H1 (cell line): ENCODE results near the gene NDUFB2. TPM values are rescaled to one million over a fixed set of nuclear protein-coding genes. Genes with fewer than 3 reads are reported as not detected.

ENCODE experiments used
- CTCF ChIA-PET: fragments of 300-600 bp; sonication (Branson Sonifier 250); formaldehyde crosslinking; loops from one replicate; lab custom pipeline; 2021; ENCODE audit not compliant: partially characterized antibody; lab: Charles Lee
- POLR2A ChIA-PET: fragments of 300-600 bp; sonication (Branson Sonifier 250); formaldehyde crosslinking; loops from one replicate; lab custom pipeline; 2021; ENCODE audit warnings: inconsistent platforms; ENCODE audit not compliant: partially characterized antibody; lab: Charles Lee
- DNase-seq, 2 experiments: peaks; one replicate each; pipeline versions ENCODE4 v3.0.0 to v3.0.0-alpha.2; 2010 to 2022; ENCODE audit warnings: low spot score in 2 of 2, low read depth in 1 of 2, mixed read lengths in 1 of 2
- FAIRE-seq: peaks from 2 replicates; lab custom pipeline; 2011; peaks lifted over from hg19 to GRCh38; lab: Jason Lieb, UNC
- H2AFZ ChIP-seq: 2 replicates; pipeline ENCODE4 v1.8.1; 2012; ENCODE audit warnings: low read length, inconsistent platforms
- H2AK5ac ChIP-seq: 2 replicates; pipeline ENCODE4 v1.6.1; 2013; ENCODE audit warnings: low read depth, low read length
- H2BK120ac ChIP-seq: replicated peaks from 2 replicates; pipeline ENCODE3; 2013; ENCODE audit warnings: low read depth, low read length, inconsistent platforms
- H2BK12ac ChIP-seq: 2 replicates; pipeline ENCODE4 v1.6.1; 2013; ENCODE audit warnings: low read depth, low read length
- H2BK15ac ChIP-seq: 2 replicates; pipeline ENCODE4 v1.6.1; 2013; ENCODE audit warnings: low read length
- H2BK20ac ChIP-seq: 2 replicates; pipeline ENCODE4 v1.6.1; 2013; ENCODE audit warnings: low read length
- H2BK5ac ChIP-seq: 2 replicates; pipeline ENCODE4 v1.6.1; 2013; ENCODE audit warnings: low read depth, low read length
- H3K14ac ChIP-seq: 2 replicates; pipeline ENCODE4 v1.6.1; 2013; ENCODE audit warnings: inconsistent platforms; ENCODE audit not compliant: insufficient read length
- H3K18ac ChIP-seq: 2 replicates; pipeline ENCODE4 v1.6.1; 2013; ENCODE audit warnings: low read length; ENCODE audit errors: extremely low read depth
- H3K23ac ChIP-seq: 2 replicates; pipeline ENCODE4 v1.6.1; 2013; ENCODE audit warnings: inconsistent platforms; ENCODE audit not compliant: insufficient read length
- H3K23me2 ChIP-seq: 2 replicates; pipeline ENCODE4 v1.6.1; 2013; ENCODE audit warnings: low read depth, low read length
- H3K27ac ChIP-seq: 2 replicates; pipeline ENCODE4 v1.6.1; 2011; ENCODE audit warnings: low read depth, low read length, inconsistent platforms
- H3K27me3 ChIP-seq, 4 experiments: replicated peaks in 1 of 4; 1 replicate in 1 of 4; 2 replicates in 3 of 4; pipeline versions ENCODE4 v1.6.1 to v1.8.1; 2011 to 2013; ENCODE audit warnings: low read length in 3 of 4, mild to moderate bottlenecking in 3 of 4, inconsistent platforms in 2 of 4, mixed read lengths in 2 of 4, moderate library complexity in 1 of 4; ENCODE audit not compliant: control insufficient read depth in 3 of 4, insufficient read depth in 3 of 4; ENCODE audit errors: extremely low read depth in 1 of 4
- H3K36me3 ChIP-seq, 4 experiments: 2 replicates each; pipeline versions ENCODE4 v1.6.1 to v1.8.1; 2011 to 2013; ENCODE audit warnings: mild to moderate bottlenecking in 4 of 4, low read length in 3 of 4, moderate library complexity in 2 of 4, control low read depth in 1 of 4, inconsistent platforms in 1 of 4; ENCODE audit not compliant: insufficient read depth in 4 of 4, control insufficient read depth in 2 of 4
- H3K4ac ChIP-seq: replicated peaks from 2 replicates; pipeline ENCODE3; 2013; ENCODE audit warnings: low read length, low read depth, mixed read lengths, inconsistent platforms; ENCODE audit not compliant: insufficient read length
- H3K4me1 ChIP-seq, 4 experiments: replicated peaks in 1 of 4; 1 replicate in 1 of 4; 2 replicates in 3 of 4; pipeline versions ENCODE4 v1.6.1 to v1.8.1; 2011 to 2013; ENCODE audit warnings: low read length in 3 of 4, inconsistent platforms in 2 of 4, mixed read lengths in 1 of 4; ENCODE audit not compliant: insufficient read depth in 4 of 4, control insufficient read depth in 3 of 4
- H3K4me2 ChIP-seq, 2 experiments: 2 replicates each; pipeline versions ENCODE4 v1.6.1 to v1.8.1; 2011 to 2013; ENCODE audit warnings: low read depth in 2 of 2, low read length in 2 of 2, control low read depth in 1 of 2, inconsistent platforms in 1 of 2, mild to moderate bottlenecking in 1 of 2; ENCODE audit not compliant: insufficient read depth in 1 of 2
- H3K4me3 ChIP-seq, 4 experiments: fragments of 200-600, 300-600 bp in 1 of 4; sonication (generic), shearing (Covaris generic), sonication (Bioruptor Twin) in 1 of 4; 2 replicates each; pipeline versions ENCODE4 v1.5.1 to v1.8.1; 2011 to 2016; ENCODE audit warnings: low read length in 4 of 4, low read depth in 3 of 4, control low read depth in 2 of 4, inconsistent platforms in 2 of 4, mild to moderate bottlenecking in 2 of 4, mixed read lengths in 1 of 4, moderate library complexity in 1 of 4; ENCODE audit not compliant: insufficient read depth in 2 of 4; ENCODE audit errors: extremely low read depth in 1 of 4
- H3K56ac ChIP-seq: replicated peaks from 2 replicates; pipeline ENCODE3; 2013; ENCODE audit warnings: low read depth, mild to moderate bottlenecking, mixed read lengths, low read length, inconsistent platforms; ENCODE audit not compliant: insufficient read length
- H3K79me1 ChIP-seq: 2 replicates; pipeline ENCODE4 v1.6.1; 2013; ENCODE audit warnings: low read depth, low read length, control low read depth
- H3K79me2 ChIP-seq, 2 experiments: 2 replicates each; pipeline versions ENCODE4 v1.6.1 to v1.8.1; 2012 to 2013; ENCODE audit warnings: low read length in 2 of 2, mild to moderate bottlenecking in 2 of 2, inconsistent platforms in 1 of 2; ENCODE audit not compliant: insufficient read depth in 2 of 2, control insufficient read depth in 1 of 2
- H3K9ac ChIP-seq, 4 experiments: replicated peaks in 1 of 4; 1 replicate in 1 of 4; 2 replicates in 3 of 4; pipeline versions ENCODE4 v1.6.1 to v1.8.1; 2011 to 2013; ENCODE audit warnings: low read depth in 3 of 4, low read length in 3 of 4, control low read depth in 2 of 4, mild to moderate bottlenecking in 2 of 4, moderate library complexity in 2 of 4, inconsistent platforms in 1 of 4; ENCODE audit errors: extremely low read depth in 1 of 4
- H3K9me3 ChIP-seq, 2 experiments: 2 replicates each; pipeline versions ENCODE4 v1.6.1 to v1.8.1; 2012 to 2013; ENCODE audit warnings: mild to moderate bottlenecking in 2 of 2, moderate library complexity in 2 of 2, control low read depth in 1 of 2, inconsistent platforms in 1 of 2, low read depth in 1 of 2, low read length in 1 of 2, mixed read lengths in 1 of 2; ENCODE audit not compliant: insufficient read depth in 2 of 2
- H4K20me1 ChIP-seq, 2 experiments: replicated peaks in 1 of 2; 2 replicates each; pipeline versions ENCODE3 to v1.8.1; 2011 to 2013; ENCODE audit warnings: inconsistent platforms in 2 of 2, low read length in 2 of 2, mild to moderate bottlenecking in 1 of 2; ENCODE audit not compliant: insufficient read depth in 2 of 2, control insufficient read depth in 1 of 2
- H4K5ac ChIP-seq: 2 replicates; pipeline ENCODE4 v1.6.1; 2013; ENCODE audit warnings: low read length, low read depth, mixed read lengths, inconsistent platforms; ENCODE audit not compliant: insufficient read length
- H4K8ac ChIP-seq: 2 replicates; pipeline ENCODE4 v1.8.0; 2013; ENCODE audit warnings: mild to moderate bottlenecking, moderate library complexity, low read length, inconsistent platforms; ENCODE audit not compliant: insufficient read depth; ENCODE audit errors: extremely low read depth
- H4K91ac ChIP-seq: replicated peaks from 2 replicates; pipeline ENCODE3; 2013; ENCODE audit warnings: low read length, mixed read lengths, inconsistent platforms; ENCODE audit not compliant: insufficient read length
- ASH2L ChIP-seq: fragments of 200-600, 300-600 bp; sonication (generic); IDR thresholded peaks from one replicate; pipeline ENCODE4 v1.7.1; 2017; ENCODE audit warnings: low read length
- BCL11A ChIP-seq, 2 experiments: IDR thresholded peaks; one replicate each; pipeline ENCODE4 v1.6.1; 2011; ENCODE audit warnings: low read depth in 2 of 2, low read length in 2 of 2, mild to moderate bottlenecking in 2 of 2
- CBX5 ChIP-seq: fragments of 300-800, 300-1000 bp; sonication (generic); IDR thresholded peaks from 2 replicates; pipeline ENCODE4 v1.7.1; 2016; ENCODE audit warnings: antibody characterized with exemption, low read length, low read depth
- CBX8 ChIP-seq: fragments of 300-800, 300-1000 bp; sonication (generic); IDR thresholded peaks from 2 replicates; pipeline ENCODE4 v1.7.1; 2016; ENCODE audit warnings: low read depth, low read length, borderline replicate concordance
- CREB1 ChIP-seq: IDR thresholded peaks from 2 replicates; pipeline ENCODE4 v1.6.1; 2012; ENCODE audit warnings: inconsistent platforms
- PHF8 ChIP-seq: fragments of 200-600 bp; sonication (generic); conservative IDR thresholded peaks from 2 replicates; pipeline ENCODE4 v1.7.1; 2012; ENCODE audit warnings: low read depth, mild to moderate bottlenecking, inconsistent platforms, low read length, moderate library complexity
- RAD21 ChIP-seq, 2 experiments: IDR thresholded peaks in 1 of 2; conservative IDR thresholded peaks in 1 of 2; 2 replicates each; pipeline ENCODE4 v1.6.1; 2011; ENCODE audit warnings: low read depth in 2 of 2, low read length in 2 of 2, improper control_type of control experiment in 1 of 2, inconsistent platforms in 1 of 2, mild to moderate bottlenecking in 1 of 2, moderate library complexity in 1 of 2
- SAP30 ChIP-seq: fragments of 300-600 bp; sonication (generic); IDR thresholded peaks from 2 replicates; pipeline ENCODE4 v1.7.1; 2012; ENCODE audit warnings: low read length, moderate library complexity, mild to moderate bottlenecking, inconsistent platforms; ENCODE audit not compliant: insufficient read depth, insufficient replicate concordance
- SIX5 ChIP-seq: IDR thresholded peaks from 2 replicates; pipeline ENCODE4 v1.6.1; 2011; ENCODE audit warnings: mild to moderate bottlenecking, low read depth, low read length
- WGBS, 2 experiments: shearing (Covaris generic) in 1 of 2; methylation state at CpG; one replicate each; pipeline versions ENCODE4 v1.1.6 to v1.1.7; 2013 to 2015; ENCODE audit warnings: low lambda C conversion rate in 2 of 2, mixed read lengths in 2 of 2, inconsistent platforms in 1 of 2, low coverage in 1 of 2, missing lambda C conversion rate in 1 of 2; ENCODE audit not compliant: insufficient replicate concordance in 2 of 2, insufficient coverage in 1 of 2, insufficient read length in 1 of 2; ENCODE audit errors: extremely low coverage in 1 of 2, missing lambda C conversion rate in 1 of 2; 5-methylcytosine and 5-hydroxymethylcytosine counted together
- polyA plus RNA-seq, 7 experiments: library from polyadenylated mRNA; depleted of rRNA in 3 of 7; stranded (reverse) in 5 of 7; unstranded in 2 of 7; fragments of >200 nt in 5 of 7; fragments of 200-250 nt in 2 of 7; gene quantifications; 1 replicate in 5 of 7; 2 replicates in 1 of 7; 4 replicates in 1 of 7; pipeline versions ENCODE4 v1.2.1 to v1.2.3, GENCODE V29; 2011 to 2013; ENCODE audit warnings: missing spikeins in 2 of 7, mixed read lengths in 2 of 7
- total RNA-seq: library from RNA; stranded (reverse); fragmentation: NEBNext Ultra II Directional; extraction: Animal tissue kit (Norgen Biotek cat#: 25700); gene quantifications from 2 replicates; pipeline ENCODE4 v1.2.1, GENCODE V29; 2021

NDUFB2 gene
- total and polyA plus RNA-seq, 2 of the 8 experiments (the other 6 are each of a cell fraction or from before 2014, with no cell fraction given) = 168 to 881 TPM

- no peak overlapping the region for H4K91ac ChIP-seq
- no peak overlapping the region for H2BK15ac ChIP-seq
- no peak overlapping the region for H3K4ac ChIP-seq
- H3K4me1 ChIP-seq = 0 out of 7 replicates have a peak, but pooled peaks cover 0 to 2% (median 0%) of the 10 kb centered on the region in 4 experiments
- no peak overlapping the region for H3K9ac ChIP-seq
- H2BK20ac ChIP-seq = no peak overlapping the region
- no peaks in the 10 kb centered on the region for H3K27me3 ChIP-seq
- no peak overlapping the region for H3K14ac ChIP-seq
- no peak overlapping the region for H4K8ac ChIP-seq
- H2AFZ ChIP-seq = no peak overlapping the region
- TF ChIP-seq CBX5 (no peak), SIX5 (no peak), RAD21 (IDR thresholded peaks at IDR 0.05 in 1 of 2, conservative IDR thresholded peaks at IDR 0.05 in 1 of 2; ENCODE audit: low read depth in 2 of 2, low read length in 2 of 2) (no peak), BCL11A (IDR thresholded peaks at IDR 0.05; ENCODE audit: low read depth in 2 of 2, low read length in 2 of 2) (no peak), SAP30 (no peak), ASH2L (no peak), CREB1 (no peak), PHF8 (no peak), CBX8 (no peak)
- H3K36me3 ChIP-seq = no peaks in the 10 kb centered on the region
- no peak overlapping the region for H3K4me2 ChIP-seq
- FAIRE-seq (no peak), DNase-seq (no peak)
- 97% methylated on average over 6 of the region's 7 CpGs; no CpG with 5 or more reads in 1 of the 2 experiments for WGBS, 2 experiments
- H4K20me1 ChIP-seq = no peaks in the 10 kb centered on the region
- no peak overlapping the region for H3K18ac ChIP-seq
- no peak overlapping the region for H3K23ac ChIP-seq
- no peak overlapping the region for H4K5ac ChIP-seq
- H3K4me3 ChIP-seq = no peak overlapping the region
- H2AK5ac ChIP-seq = no peak overlapping the region
- no peaks in the 10 kb centered on the region for H3K79me2 ChIP-seq
- ChIA-PET POLR2A (interaction anchor here (0.7 to 1.1 kb wide), 2 partner anchors 12 to 334 kb away, joined by 3 read pairs; partner anchors contain the start of gene MRPS33), CTCF (interaction anchor here (1.1 to 1.4 kb wide), 3 partner anchors 11 to 27 kb away, joined by 3 to 5 read pairs (median 4); no protein-coding TSS in a partner anchor)
- no peaks in the 10 kb centered on the region for H3K9me3 ChIP-seq
- H3K79me1 ChIP-seq = no peaks in the 10 kb centered on the region
- no peaks in the 10 kb centered on the region; the same call in 1 of the 2 replicates for H3K23me2 ChIP-seq
- H2BK120ac ChIP-seq = no peak overlapping the region
- no peak overlapping the region for H3K56ac ChIP-seq
- H2BK5ac ChIP-seq = no peak overlapping the region
- H2BK12ac ChIP-seq = no peak overlapping the region
- no peak overlapping the region for H3K27ac ChIP-seq
These were observed 15.6 kb upstream of the NDUFB2 start for GRCh38 chr7:140680886-140681285.
